Endothelial cell of umbilical vein (primary cell): ENCODE data around the gene JUP. TPM values are rescaled to one million over a fixed set of nuclear protein-coding genes. Genes with fewer than 3 reads are reported as not detected.

Experiments
- BruUV-seq: library from RNA; stranded (reverse); fragments of 400-500 nt; replicated peaks from 2 replicates; lab custom pipeline; 2021; lab: Mats Ljungman, UMichigan
- CTCF ChIA-PET: fragments of 300-600, 350-600 bp; sonication (Branson Sonifier 250); formaldehyde crosslinking; loops from one replicate; lab custom pipeline; 2021; ENCODE audit warnings: antibody characterized with exemption, inconsistent platforms; lab: Charles Lee
- POLR2A ChIA-PET: fragments of 300-600, 350-600 bp; sonication (Branson Sonifier 250); formaldehyde crosslinking; loops from one replicate; lab custom pipeline; 2021; ENCODE audit warnings: antibody characterized with exemption, inconsistent platforms; lab: Charles Lee
- DNase-seq: peaks from one replicate; pipeline ENCODE4 v3.0.0-alpha.2; 2011; ENCODE audit warnings: low read depth, low spot score
- FAIRE-seq: peaks from 2 replicates; lab custom pipeline; 2011; peaks lifted over from hg19 to GRCh38; lab: Jason Lieb, UNC
- H2AFZ ChIP-seq: 2 replicates; pipeline ENCODE4 v1.6.0; 2012; ENCODE audit warnings: low read depth, low read length, control low read depth, inconsistent platforms
- H3K27ac ChIP-seq: 2 replicates; pipeline ENCODE4 v1.5.1; 2011; ENCODE audit warnings: low read depth, mild to moderate bottlenecking, control low read depth, low read length, moderate library complexity; ENCODE audit not compliant: insufficient read depth
- H3K27me3 ChIP-seq, 2 experiments: 2 replicates each; pipeline versions ENCODE4 v1.6.0 to v1.6.1; 2011; ENCODE audit warnings: low read length in 2 of 2, mixed read lengths in 1 of 2; ENCODE audit not compliant: control insufficient read depth in 2 of 2, insufficient read depth in 2 of 2
- H3K36me3 ChIP-seq, 2 experiments: 2 replicates in 1 of 2; 3 replicates in 1 of 2; pipeline ENCODE4 v1.5.1; 2011; ENCODE audit warnings: low read length in 2 of 2, mild to moderate bottlenecking in 1 of 2, moderate library complexity in 1 of 2; ENCODE audit not compliant: control insufficient read depth in 2 of 2, insufficient read depth in 2 of 2; ENCODE audit errors: extremely low read depth in 1 of 2
- H3K4me1 ChIP-seq: 3 replicates; pipeline ENCODE4 v1.5.1; 2011; ENCODE audit warnings: mild to moderate bottlenecking, low read length; ENCODE audit not compliant: control insufficient read depth, insufficient read depth; ENCODE audit errors: extremely low read depth
- H3K4me2 ChIP-seq: 2 replicates; pipeline ENCODE4 v1.6.1; 2011; ENCODE audit warnings: low read length, control low read depth, mixed read lengths; ENCODE audit not compliant: insufficient read depth
- H3K4me3 ChIP-seq, 3 experiments: fragments of 200-600 bp in 1 of 3; sonication (generic), shearing (Covaris generic) in 1 of 3; replicated peaks in 1 of 3; 2 replicates each; pipeline ENCODE4 v1.5.1; 2011 to 2016; ENCODE audit warnings: control low read depth in 3 of 3, low read length in 3 of 3, mild to moderate bottlenecking in 2 of 3, inconsistent platforms in 1 of 3, low read depth in 1 of 3, moderate library complexity in 1 of 3; ENCODE audit not compliant: insufficient read depth in 1 of 3
- H3K79me2 ChIP-seq: 2 replicates; pipeline ENCODE4 v1.6.0; 2012; ENCODE audit warnings: low read length, inconsistent platforms; ENCODE audit not compliant: control insufficient read depth, insufficient read depth
- H3K9ac ChIP-seq: replicated peaks from 2 replicates; pipeline ENCODE3; 2011; ENCODE audit warnings: low read length, control low read depth; ENCODE audit not compliant: insufficient read depth; ENCODE audit errors: extremely low read depth
- H3K9me1 ChIP-seq: replicated peaks from 3 replicates; pipeline ENCODE4 v1.6.0; 2011; ENCODE audit warnings: mild to moderate bottlenecking, low read length; ENCODE audit not compliant: control insufficient read depth, insufficient read depth; ENCODE audit errors: extremely low read depth
- H3K9me3 ChIP-seq: replicated peaks from 2 replicates; pipeline ENCODE4 v1.5.1; 2012; ENCODE audit warnings: low read length, inconsistent platforms; ENCODE audit not compliant: control insufficient read depth, insufficient read depth
- H4K20me1 ChIP-seq: replicated peaks from 2 replicates; pipeline ENCODE3; 2011; ENCODE audit warnings: mild to moderate bottlenecking, low read length; ENCODE audit not compliant: control insufficient read depth, insufficient read depth; ENCODE audit errors: extremely low read depth
- EZH2 ChIP-seq: IDR thresholded peaks from 2 replicates; pipeline ENCODE4 v1.6.1; 2012; ENCODE audit warnings: borderline replicate concordance, low read depth, mild to moderate bottlenecking, moderate library complexity, low read length, inconsistent platforms; ENCODE audit not compliant: severe bottlenecking
- FOS ChIP-seq: IDR thresholded peaks from 2 replicates; pipeline ENCODE4 v1.6.1; 2011; ENCODE audit warnings: mild to moderate bottlenecking, low read length, moderate library complexity, borderline replicate concordance; ENCODE audit not compliant: insufficient read depth
- GATA2 ChIP-seq: IDR thresholded peaks from 2 replicates; pipeline ENCODE4 v1.7.0; 2011; ENCODE audit warnings: low read depth, mild to moderate bottlenecking, moderate library complexity, mixed read lengths, low read length; ENCODE audit not compliant: insufficient read length, insufficient read depth
- JUN ChIP-seq: IDR thresholded peaks from 2 replicates; pipeline ENCODE4 v1.6.1; 2011; ENCODE audit warnings: borderline replicate concordance, low read depth; ENCODE audit not compliant: insufficient read length, insufficient read depth
- MYC ChIP-seq: IDR thresholded peaks from one replicate; pipeline ENCODE4 v1.6.1; 2011; ENCODE audit warnings: mild to moderate bottlenecking, low read depth, low read length
- POLR2A ChIP-seq: IDR thresholded peaks from 2 replicates; pipeline ENCODE4 v1.6.1; 2012; ENCODE audit warnings: low read depth, mild to moderate bottlenecking, control low read depth, low read length
- POLR2AphosphoS5 ChIP-seq: IDR thresholded peaks from 2 replicates; pipeline ENCODE4 v1.6.1; 2012; ENCODE audit warnings: low read depth, mild to moderate bottlenecking, control low read depth, low read length, moderate library complexity; ENCODE audit not compliant: insufficient read depth
- dilution Hi-C: fragments of 300-500 bp; cut with MboI; formaldehyde crosslinking; loops from one replicate; pipeline ENCODE4 v1.15.0; 2019; ENCODE audit warnings: low sequenced_read_pairs; ENCODE audit not compliant: extremely low pct_ligation_motif_present
- intact Hi-C: fragments of 100-400 bp; cut with micrococcal nuclease; formaldehyde crosslinking; loops from one replicate; pipeline ENCODE4 v1.10.0; 2022
- polyA plus RNA-seq, 4 experiments: library from polyadenylated mRNA; depleted of rRNA in 3 of 4; stranded (reverse) in 3 of 4; unstranded in 1 of 4; fragments of >200 nt; gene quantifications; 2 replicates each; pipeline versions ENCODE4 v1.2.1 to v1.2.3, GENCODE V29; 2011 to 2012; ENCODE audit warnings: missing spikeins in 1 of 4
- total RNA-seq: library from RNA; stranded (reverse); gene quantifications from 2 replicates; pipeline ENCODE4 v1.2.3, GENCODE V29; 2021
- TF ChIP-seq, protein P1 (sequence below): IDR thresholded peaks from 2 replicates; pipeline ENCODE4 v1.6.1; 2011; ENCODE audit not compliant: insufficient read depth, insufficient read length
- TF ChIP-seq, protein P2 (sequence below), 2 donors: IDR thresholded peaks; 1 replicate in 1 of 2; 2 replicates in 1 of 2; pipeline ENCODE4 v1.5.1; 2011; ENCODE audit warnings: low read length in 2 of 2, mild to moderate bottlenecking in 2 of 2, moderate library complexity in 2 of 2, control low read depth in 1 of 2, inconsistent platforms in 1 of 2, low read depth in 1 of 2; ENCODE audit not compliant: insufficient read depth in 1 of 2; ENCODE audit errors: extremely low read depth in 1 of 2

The JUP gene
- total and polyA plus RNA-seq, 2 donors (not counting 3 experiments of a cell fraction or from before 2014, with no cell fraction given): 98.0 to 171 TPM

GRCh38 chr17:41769985-41770384 is 16.5 kb downstream of the JUP start:
- POLR2A ChIA-PET: no interaction called here
- H4K20me1 ChIP-seq: no peaks in the 10 kb centered on the region
- H3K27me3 ChIP-seq: no peaks in the 10 kb centered on the region
- BruUV-seq: no TSS peak
- H3K4me3 ChIP-seq: no peak overlapping the region
- H3K9me3 ChIP-seq: no peaks in the 10 kb centered on the region
- no peak for DNase-seq
- peaks cover 17% of the 10 kb centered on the region for H3K4me1 ChIP-seq
- H3K9ac ChIP-seq: no peak overlapping the region
- FAIRE-seq: no peak
- no peak overlapping the region for H3K4me2 ChIP-seq
- no peaks in the 10 kb centered on the region for H3K9me1 ChIP-seq
- CTCF ChIA-PET: interaction anchor here (1.4 to 5.7 kb wide), 2 partner anchors 17 to 42 kb away, joined by 3 to 25 read pairs; partner anchors contain the start of genes JUP and P3H4
- H3K36me3 ChIP-seq: peaks cover 11 to 58% of the 10 kb centered on the region in 2 experiments
- intact Hi-C loops (no loop called here), dilution Hi-C loops (no loop called here)
- TF ChIP-seq POLR2AphosphoS5 (no peak), POLR2A (no peak), JUN (no peak), EZH2 (no peak), GATA2 (no peak), MYC (no peak), FOS (no peak)
- TF ChIP-seq, protein P1, sequence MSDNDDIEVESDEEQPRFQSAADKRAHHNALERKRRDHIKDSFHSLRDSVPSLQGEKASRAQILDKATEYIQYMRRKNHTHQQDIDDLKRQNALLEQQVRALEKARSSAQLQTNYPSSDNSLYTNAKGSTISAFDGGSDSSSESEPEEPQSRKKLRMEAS: no peak
- TF ChIP-seq, protein P2, sequence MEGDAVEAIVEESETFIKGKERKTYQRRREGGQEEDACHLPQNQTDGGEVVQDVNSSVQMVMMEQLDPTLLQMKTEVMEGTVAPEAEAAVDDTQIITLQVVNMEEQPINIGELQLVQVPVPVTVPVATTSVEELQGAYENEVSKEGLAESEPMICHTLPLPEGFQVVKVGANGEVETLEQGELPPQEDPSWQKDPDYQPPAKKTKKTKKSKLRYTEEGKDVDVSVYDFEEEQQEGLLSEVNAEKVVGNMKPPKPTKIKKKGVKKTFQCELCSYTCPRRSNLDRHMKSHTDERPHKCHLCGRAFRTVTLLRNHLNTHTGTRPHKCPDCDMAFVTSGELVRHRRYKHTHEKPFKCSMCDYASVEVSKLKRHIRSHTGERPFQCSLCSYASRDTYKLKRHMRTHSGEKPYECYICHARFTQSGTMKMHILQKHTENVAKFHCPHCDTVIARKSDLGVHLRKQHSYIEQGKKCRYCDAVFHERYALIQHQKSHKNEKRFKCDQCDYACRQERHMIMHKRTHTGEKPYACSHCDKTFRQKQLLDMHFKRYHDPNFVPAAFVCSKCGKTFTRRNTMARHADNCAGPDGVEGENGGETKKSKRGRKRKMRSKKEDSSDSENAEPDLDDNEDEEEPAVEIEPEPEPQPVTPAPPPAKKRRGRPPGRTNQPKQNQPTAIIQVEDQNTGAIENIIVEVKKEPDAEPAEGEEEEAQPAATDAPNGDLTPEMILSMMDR (IDR thresholded peaks at IDR 0.05; ENCODE audit: extremely low read depth in 1 of 2, insufficient read depth in 1 of 2, low read depth in 1 of 2, low read length in 2 of 2): no peak
- H3K27ac ChIP-seq: no peak overlapping the region
- no peak overlapping the region for H2AFZ ChIP-seq
- no peaks in the 10 kb centered on the region for H3K79me2 ChIP-seq
